GM12875 (cell line): ENCODE data around the gene ANKRD20A1.
"Not testable (repeated sequence)": the region's sequence is repeated elsewhere in the genome, so short reads cannot be mapped to it uniquely, and the experiment has no call there.

ENCODE experiments used
- H3K4me3 ChIP-seq: one replicate; pipeline ENCODE4 v1.5.1; 2011; ENCODE audit warnings: low read depth, low read length, control low read depth

The ANKRD20A1 gene

DNA sequence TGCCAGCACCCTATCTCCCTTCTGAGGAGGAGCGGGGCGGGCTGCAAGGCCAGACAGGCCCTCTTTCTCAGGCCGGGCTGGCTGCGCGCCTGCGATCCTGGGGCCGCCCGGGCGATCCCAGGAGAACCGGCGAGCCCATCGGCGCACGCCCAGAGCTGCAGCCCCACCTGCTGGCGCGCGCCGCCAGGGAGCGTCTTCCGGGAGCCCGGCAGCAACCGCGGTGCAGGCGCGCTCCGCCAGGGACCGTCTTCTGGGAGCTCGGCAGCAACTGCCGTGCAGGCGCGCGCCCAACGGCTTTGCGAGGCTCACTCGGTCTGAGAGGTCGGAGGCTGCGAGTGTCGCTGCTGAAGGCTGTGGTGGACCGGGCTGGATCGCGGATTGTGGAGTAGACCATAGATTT lies at the start of gene ANKRD20A1:
TSS of gene ANKRD20A1 (plus strand) at position 61 of the 400 bp plus-strand sequence. CDS start 496 bp downstream, outside the sequence.
- not testable (repeated sequence) for H3K4me3 ChIP-seq

DNA sequence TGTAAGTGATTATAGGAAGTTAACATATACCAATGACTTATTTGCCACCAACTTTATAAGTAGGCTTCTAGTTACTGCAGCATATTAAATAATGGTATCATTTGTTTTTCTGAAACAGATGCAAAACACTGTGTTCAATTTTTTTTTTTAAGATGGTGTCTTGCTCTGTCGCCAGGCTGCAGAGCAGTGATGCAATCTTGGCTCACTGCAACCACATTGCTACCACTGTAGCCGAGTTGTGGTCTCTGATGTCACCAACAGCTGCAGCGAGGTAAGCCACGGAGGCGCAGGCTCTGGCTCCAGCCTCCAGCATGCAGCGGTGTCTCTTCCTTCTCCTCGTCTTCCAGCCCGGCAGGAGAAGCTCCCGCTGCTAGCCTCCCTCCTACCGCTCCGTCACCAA lies 26.6 kb upstream of the ANKRD20A1 start:
- not testable (repeated sequence) for H3K4me3 ChIP-seq
